AG04449 (cell line): ENCODE measurements around the gene ARL15.

Experiments
- CTCF ChIA-PET: fragments of 350-600 bp; formaldehyde crosslinking; extraction: SDS; loops from one replicate; lab custom pipeline; 2021; ENCODE audit warnings: antibody characterized with exemption; lab: Yijun Ruan, JAX
- POLR2A ChIA-PET: fragments of 400-600, 350-600 bp; formaldehyde crosslinking; extraction: SDS; loops from one replicate; lab custom pipeline; 2020; ENCODE audit warnings: antibody characterized with exemption, inconsistent platforms; lab: Yijun Ruan, JAX
- DNase-seq: peaks from one replicate; pipeline ENCODE4 v3.0.0-alpha.2; 2010; ENCODE audit warnings: low read depth, low spot score
- H3K4me3 ChIP-seq: 2 replicates; pipeline ENCODE4 v1.5.1; 2011; ENCODE audit warnings: low read depth, mild to moderate bottlenecking, control low read depth, low read length
- CTCF ChIP-seq: IDR thresholded peaks from one replicate; pipeline ENCODE4 v1.5.1; 2011; ENCODE audit warnings: mild to moderate bottlenecking, moderate library complexity, low read length, control low read depth, inconsistent platforms; ENCODE audit not compliant: insufficient read depth; ENCODE audit errors: missing control alignments

ARL15 gene

GRCh38 chr5:53882676-53883031 is 427.7 kb downstream of the ARL15 start:
- no peak for DNase-seq
- H3K4me3 ChIP-seq = no peak overlapping the region
- ChIA-PET CTCF (no interaction called here), POLR2A (no interaction called here)
- no peak for TF ChIP-seq CTCF

GRCh38 chr5:53882006-53882675 is 428.2 kb downstream of the ARL15 start:
- H3K4me3 ChIP-seq = no peak overlapping the region
- no peak for TF ChIP-seq CTCF
- POLR2A ChIA-PET = no interaction called here
- CTCF ChIA-PET = no interaction called here
- no peak for DNase-seq

- no peak for DNase-seq
- no peak for TF ChIP-seq CTCF
- CTCF ChIA-PET = no interaction called here
- H3K4me3 ChIP-seq = no peak overlapping the region
- POLR2A ChIA-PET = no interaction called here
Observed at GRCh38 chr5:53879708-53880323, 430.6 kb downstream of the ARL15 start.

GRCh38 chr5:53878015-53878414 is 432.4 kb downstream of the ARL15 start:
- ChIA-PET POLR2A (no interaction called here), CTCF (no interaction called here)
- TF ChIP-seq CTCF = no peak
- no peak overlapping the region for H3K4me3 ChIP-seq
- DNase-seq = no peak

GRCh38 chr5:53877243-53877642 is 433.1 kb downstream of the ARL15 start:
- H3K4me3 ChIP-seq = no peak overlapping the region
- no peak for TF ChIP-seq CTCF
- peak; percentile 54 for DNase-seq
- ChIA-PET POLR2A (no interaction called here), CTCF (no interaction called here)

- ChIA-PET CTCF (no interaction called here), POLR2A (no interaction called here)
- no peak overlapping the region for H3K4me3 ChIP-seq
- TF ChIP-seq CTCF = peak; percentile 15
- DNase-seq = no peak
Observed at GRCh38 chr5:53874409-53874808, 436.0 kb downstream of the ARL15 start.
